Uterus (tissue), 4 donors: Measurements from ENCODE around the gene SCAPER. TPM values are rescaled to one million over a fixed set of nuclear protein-coding genes. Genes with fewer than 3 reads are reported as not detected.

Source experiments
- DNase-seq, 2 donors: peaks; one replicate each; pipeline ENCODE4 v3.0.0-alpha.2; 2019 to 2020
- H3K27ac ChIP-seq, 2 donors: fragments of 200-600 bp; sonication (generic); 1 replicate in 1 of 2; 2 replicates in 1 of 2; pipeline ENCODE4 v1.5.1; 2016 to 2018
- H3K27me3 ChIP-seq, 2 donors: fragments of 200-600 bp; sonication (generic); one replicate each; pipeline ENCODE4 v1.5.1; 2018 to 2019; ENCODE audit warnings: control low read depth in 1 of 2
- H3K36me3 ChIP-seq, 2 donors: fragments of 200-600 bp; sonication (generic); one replicate each; pipeline ENCODE4 v1.5.1; 2019; ENCODE audit warnings: control low read depth in 1 of 2
- H3K4me1 ChIP-seq, 2 donors: fragments of 200-600 bp; sonication (generic); one replicate each; pipeline ENCODE4 v1.5.1; 2018 to 2019; ENCODE audit warnings: control low read depth in 1 of 2
- H3K4me3 ChIP-seq, 2 donors: fragments of 200-600 bp; sonication (generic); 1 replicate in 1 of 2; 2 replicates in 1 of 2; pipeline ENCODE4 v1.5.1; 2018 to 2019; ENCODE audit warnings: mild to moderate bottlenecking in 1 of 2
- H3K9me3 ChIP-seq, 2 donors: fragments of 200-600 bp; sonication (generic); one replicate each; pipeline ENCODE4 v1.5.1; 2019; ENCODE audit warnings: control low read depth in 1 of 2
- CTCF ChIP-seq, 4 experiments: fragments of 200-600 bp in 2 of 4; fragments of 450-650 bp in 2 of 4; sonication (generic) in 2 of 4; IDR thresholded peaks; one replicate each; pipeline ENCODE4 v1.5.1; 2016 to 2019; ENCODE audit warnings: antibody characterized with exemption in 4 of 4, mild to moderate bottlenecking in 2 of 4, moderate library complexity in 1 of 4
- POLR2A ChIP-seq, 2 donors: fragments of 450-650 bp; IDR thresholded peaks; one replicate each; pipeline ENCODE4 v1.6.1; 2016; ENCODE audit warnings: antibody characterized with exemption in 2 of 2, mild to moderate bottlenecking in 1 of 2, moderate library complexity in 1 of 2
- intact Hi-C: fragments of 100-400 bp; cut with DNase I; formaldehyde crosslinking; loops from one replicate; pipeline ENCODE4 v1.15.1; 2023; ENCODE audit warnings: low total_unique reads
- total RNA-seq, 4 donors: library from RNA; depleted of rRNA in 3 of 4; stranded (reverse); fragments of >200 nt in 3 of 4; gene quantifications; one replicate each; pipeline versions ENCODE4 v1.1.0 to v1.2.4, GENCODE V29; 2014 to 2023
- donor health status: DM: yes; HTN: yes; CAD: no.

Gene SCAPER
- total RNA-seq, 4 donors from 2014 or later, result 10.6 to 74.2 (median 32.9) TPM

GRCh38 chr15:76684002-76684401 lies 221.1 kb downstream of the SCAPER start:
- no peak overlapping the region for H3K4me3 ChIP-seq
- TF ChIP-seq POLR2A (IDR thresholded peaks at IDR 0.05), result no peak
- TF ChIP-seq CTCF (IDR thresholded peaks at IDR 0.05), result no peak
- DNase-seq, result no peak
- H3K4me1 ChIP-seq, result no peaks in the 10 kb centered on the region
- no peaks in the 10 kb centered on the region for H3K9me3 ChIP-seq
- H3K27ac ChIP-seq, result no peak overlapping the region
- no peaks in the 10 kb centered on the region for H3K36me3 ChIP-seq
- intact Hi-C loops, result no loop called here
- H3K27me3 ChIP-seq, result no peaks in the 10 kb centered on the region

- no peak for TF ChIP-seq POLR2A (IDR thresholded peaks at IDR 0.05)
- TF ChIP-seq CTCF (IDR thresholded peaks at IDR 0.05), result no peak
- Histone ChIP-seq H3K27me3 (no peaks in the 10 kb centered on the region), H3K4me3 (no peak overlapping the region), H3K4me1 (no peaks in the 10 kb centered on the region), H3K27ac (no peak overlapping the region), H3K9me3 (no peaks in the 10 kb centered on the region), H3K36me3 (no peaks in the 10 kb centered on the region)
- DNase-seq, result no peak
- intact Hi-C loops, result no loop called here
Observed at GRCh38 chr15:76682833-76683232, 222.3 kb downstream of the SCAPER start.

- TF ChIP-seq POLR2A (IDR thresholded peaks at IDR 0.05), result no peak
- TF ChIP-seq CTCF (IDR thresholded peaks at IDR 0.05), result no peak
- Histone ChIP-seq H3K27ac (no peak overlapping the region), H3K4me3 (no peak overlapping the region), H3K36me3 (no peaks in the 10 kb centered on the region), H3K4me1 (no peaks in the 10 kb centered on the region), H3K27me3 (no peaks in the 10 kb centered on the region), H3K9me3 (no peaks in the 10 kb centered on the region)
- intact Hi-C loops, result no loop called here
- DNase-seq, result no peak
Observed at GRCh38 chr15:76682259-76682658, 222.9 kb downstream of the SCAPER start.

GRCh38 chr15:76678766-76679165 lies 226.4 kb downstream of the SCAPER start:
- no peaks in the 10 kb centered on the region for H3K4me1 ChIP-seq
- no peak overlapping the region for H3K4me3 ChIP-seq
- H3K27ac ChIP-seq, result no peak overlapping the region
- H3K9me3 ChIP-seq, result no peaks in the 10 kb centered on the region
- no peaks in the 10 kb centered on the region for H3K27me3 ChIP-seq
- intact Hi-C loops, result no loop called here
- H3K36me3 ChIP-seq, result no peaks in the 10 kb centered on the region
- DNase-seq, result no peak
- TF ChIP-seq POLR2A (IDR thresholded peaks at IDR 0.05) (no peak), CTCF (IDR thresholded peaks at IDR 0.05) (no peak)

- no peak for TF ChIP-seq POLR2A (IDR thresholded peaks at IDR 0.05)
- TF ChIP-seq CTCF (IDR thresholded peaks at IDR 0.05), result no peak
- no peaks in the 10 kb centered on the region for H3K4me1 ChIP-seq
- no peaks in the 10 kb centered on the region for H3K27me3 ChIP-seq
- H3K36me3 ChIP-seq, result no peaks in the 10 kb centered on the region
- DNase-seq, result no peak
- intact Hi-C loops, result no loop called here
- H3K27ac ChIP-seq, result no peak overlapping the region
- no peaks in the 10 kb centered on the region for H3K9me3 ChIP-seq
- no peak overlapping the region for H3K4me3 ChIP-seq
Observed at GRCh38 chr15:76674883-76675282, 230.3 kb downstream of the SCAPER start.
